ENCODE data around the gene RMDN2.
"Not testable (repeated sequence)": the region's sequence is repeated elsewhere in the genome, so short reads cannot be mapped to it uniquely, and the experiment has no call there.

Gene RMDN2

GRCh38 chr2:37934591-37935513 lies 9.8 kb downstream of the RMDN2 start:
- no peak for TF ChIP-seq ZNF350 (tag by site-specific recombination; IDR thresholded peaks at IDR 0.05)
- no peak for TF ChIP-seq ZNF311 (tag by site-specific recombination; IDR thresholded peaks at IDR 0.05; ENCODE audit: borderline replicate concordance)
- TF ChIP-seq YY2 (tag by site-specific recombination; IDR thresholded peaks at IDR 0.05), result no peak
- TF ChIP-seq ZNF10 (tag by site-specific recombination; IDR thresholded peaks at IDR 0.05), result no peak
- no peak for TF ChIP-seq ZNF18 (tag by site-specific recombination; IDR thresholded peaks at IDR 0.05)
- H3K4me1 ChIP-seq (ENCODE audit: control insufficient read depth, insufficient read depth, low read length), result no peaks in the 10 kb centered on the region
- no peak overlapping the region for H3K27ac ChIP-seq (ENCODE audit: extremely low read depth, low read depth, low read length)
- ChIA-PET POLR2A (no interaction called here), CTCF (interaction anchor here (0.7 kb wide), 1 partner anchor 851 kb away, joined by 3 read pairs; the partner anchor contains the start of genes GPATCH11 and HEATR5B)
- no peak overlapping the region for H3K4me3 ChIP-seq (ENCODE audit: low read depth, low read length)
- no peaks in the 10 kb centered on the region for H3K9me3 ChIP-seq (ENCODE audit: control insufficient read depth, insufficient read depth, low read depth, low read length)
- peaks cover 0 to 3% of the 10 kb centered on the region in 2 experiments; a peak in 1 of 3 replicates for H3K36me3 ChIP-seq (ENCODE audit: control insufficient read depth in 2 of 2, insufficient read depth in 1 of 2, low read length in 2 of 2)

- H3K9me3 ChIP-seq (ENCODE audit: control insufficient read depth, insufficient read depth, low read depth, low read length); CTCF ChIA-PET; H3K4me1 ChIP-seq (ENCODE audit: control insufficient read depth, insufficient read depth, low read length); POLR2A ChIA-PET; H3K36me3 ChIP-seq (ENCODE audit: control insufficient read depth in 2 of 2, insufficient read depth in 1 of 2, low read length in 2 of 2); H3K4me3 ChIP-seq (ENCODE audit: low read depth, low read length); H3K27ac ChIP-seq (ENCODE audit: extremely low read depth, low read depth, low read length): not testable (repeated sequence)
Observed at GRCh38 chr2:37937568-37937967, 12.5 kb downstream of the RMDN2 start.

GRCh38 chr2:37941267-37941666 lies 16.2 kb downstream of the RMDN2 start:
- H3K27ac ChIP-seq (ENCODE audit: extremely low read depth, low read depth, low read length); H3K9me3 ChIP-seq (ENCODE audit: control insufficient read depth, insufficient read depth, low read depth, low read length); CTCF ChIA-PET; H3K4me1 ChIP-seq (ENCODE audit: control insufficient read depth, insufficient read depth, low read length); POLR2A ChIA-PET; H3K4me3 ChIP-seq (ENCODE audit: low read depth, low read length); H3K36me3 ChIP-seq (ENCODE audit: control insufficient read depth in 2 of 2, insufficient read depth in 1 of 2, low read length in 2 of 2): not testable (repeated sequence)

- Histone ChIP-seq H3K9me3 (ENCODE audit: control insufficient read depth, insufficient read depth, low read depth, low read length) (no peaks in the 10 kb centered on the region), H3K27ac (ENCODE audit: extremely low read depth, low read depth, low read length) (no peak overlapping the region), H3K4me3 (ENCODE audit: low read depth, low read length) (no peak overlapping the region), H3K36me3 (ENCODE audit: control insufficient read depth in 2 of 2, insufficient read depth in 1 of 2, low read length in 2 of 2) (no peaks in the 10 kb centered on the region), H3K4me1 (ENCODE audit: control insufficient read depth, insufficient read depth, low read length) (no peaks in the 10 kb centered on the region)
- no peak for TF ChIP-seq YY1 (tag by site-specific recombination; IDR thresholded peaks at IDR 0.05)
- no peak for TF ChIP-seq BCL6B (tag by site-specific recombination; IDR thresholded peaks at IDR 0.05)
- TF ChIP-seq ZNF776 (tag by site-specific recombination; IDR thresholded peaks at IDR 0.05; ENCODE audit: borderline replicate concordance), result no peak
- TF ChIP-seq SP7 (tag by site-specific recombination; IDR thresholded peaks at IDR 0.05), result no peak
- TF ChIP-seq BCL11A (tag by site-specific recombination; IDR thresholded peaks at IDR 0.05; ENCODE audit: low read depth), result no peak
- TF ChIP-seq ZNF121 (tag by site-specific recombination; IDR thresholded peaks at IDR 0.05), result no peak
- no peak for TF ChIP-seq GLI4 (tag by site-specific recombination; IDR thresholded peaks at IDR 0.05)
- TF ChIP-seq ZNF302 (tag by site-specific recombination; IDR thresholded peaks at IDR 0.05; ENCODE audit: low read depth), result no peak
- no peak for TF ChIP-seq ZNF19 (tag by site-specific recombination; IDR thresholded peaks at IDR 0.05; ENCODE audit: low read depth)
- TF ChIP-seq ZNF133 (tag by site-specific recombination; IDR thresholded peaks at IDR 0.05), result no peak
- TF ChIP-seq ZNF366 (tag by site-specific recombination; conservative IDR thresholded peaks at IDR 0.05), result no peak
- no peak for TF ChIP-seq ZNF76 (tag by site-specific recombination; IDR thresholded peaks at IDR 0.05; ENCODE audit: borderline replicate concordance, low read depth)
- TF ChIP-seq ZNF624 (tag by site-specific recombination; IDR thresholded peaks at IDR 0.05), result no peak
- no peak for TF ChIP-seq ZNF416 (tag by site-specific recombination; IDR thresholded peaks at IDR 0.05)
- TF ChIP-seq PRDM10 (tag by site-specific recombination; IDR thresholded peaks at IDR 0.05), result no peak
- ChIA-PET POLR2A (no interaction called here), CTCF (interaction anchor here (0.6 kb wide), 1 partner anchor 1187 kb away, joined by 3 read pairs; no protein-coding TSS in a partner anchor)
Observed at GRCh38 chr2:37944268-37944667, 19.2 kb downstream of the RMDN2 start.

Data from HEK293 (cell line).